PC-3 (cell line): Measurements from ENCODE around the gene PDE11A.

Source experiments
- CTCF ChIP-seq: fragments of 300-600 bp; sonication (generic); conservative IDR thresholded peaks from 2 replicates; pipeline ENCODE4 v1.5.1; 2017; ENCODE audit warnings: antibody characterized with exemption, low read depth, mild to moderate bottlenecking, low read length
- EZH2 ChIP-seq: fragments of 300-600 bp; sonication (generic); IDR thresholded peaks from one replicate; pipeline ENCODE4 v1.6.1; 2017; ENCODE audit warnings: antibody characterized with exemption, mild to moderate bottlenecking, low read length; ENCODE audit not compliant: unreplicated experiment

- TF ChIP-seq CTCF (no peak), EZH2 (no peak)
Measured at GRCh38 chr2:177694348-177694747, 378.2 kb downstream of the PDE11A start.
